ENCODE measurements around the gene ESPN.

DNA sequence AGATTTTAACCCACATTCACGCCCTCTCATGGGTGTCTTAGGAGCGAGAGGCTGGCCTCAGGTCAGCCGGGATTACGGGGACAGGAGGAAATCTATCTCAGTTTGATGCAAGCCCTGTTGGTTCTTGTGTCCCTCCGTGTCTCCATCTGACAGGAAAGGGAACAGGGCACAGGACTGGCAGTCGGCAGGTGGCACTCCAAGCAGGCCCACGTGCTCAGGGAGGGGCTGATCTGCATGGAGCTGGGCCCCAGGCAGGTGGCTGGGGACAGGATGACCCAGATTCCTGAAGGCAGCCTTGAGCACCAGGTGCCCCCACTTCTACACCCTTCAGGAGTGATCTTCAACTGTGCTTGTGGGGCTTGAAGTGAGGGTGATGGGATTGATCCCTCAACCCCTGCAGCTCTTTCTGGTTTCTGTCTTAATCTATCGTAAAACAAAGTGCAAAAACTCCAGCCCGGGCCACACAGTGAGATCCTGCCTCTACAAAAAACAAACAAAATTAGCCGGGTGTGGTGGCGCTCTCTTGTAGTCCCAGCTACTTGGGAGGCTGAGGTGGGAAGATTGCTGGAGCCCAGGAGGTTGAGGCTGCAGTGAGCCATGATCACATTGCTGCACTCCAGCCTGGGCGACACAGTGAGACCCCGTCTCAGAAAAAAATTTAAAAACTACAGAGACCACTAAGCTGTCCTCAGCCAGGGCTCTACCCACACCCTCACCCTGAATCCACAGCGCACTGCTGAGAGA, 58.6 kb downstream of the ESPN start:
- TF ChIP-seq, protein P1, sequence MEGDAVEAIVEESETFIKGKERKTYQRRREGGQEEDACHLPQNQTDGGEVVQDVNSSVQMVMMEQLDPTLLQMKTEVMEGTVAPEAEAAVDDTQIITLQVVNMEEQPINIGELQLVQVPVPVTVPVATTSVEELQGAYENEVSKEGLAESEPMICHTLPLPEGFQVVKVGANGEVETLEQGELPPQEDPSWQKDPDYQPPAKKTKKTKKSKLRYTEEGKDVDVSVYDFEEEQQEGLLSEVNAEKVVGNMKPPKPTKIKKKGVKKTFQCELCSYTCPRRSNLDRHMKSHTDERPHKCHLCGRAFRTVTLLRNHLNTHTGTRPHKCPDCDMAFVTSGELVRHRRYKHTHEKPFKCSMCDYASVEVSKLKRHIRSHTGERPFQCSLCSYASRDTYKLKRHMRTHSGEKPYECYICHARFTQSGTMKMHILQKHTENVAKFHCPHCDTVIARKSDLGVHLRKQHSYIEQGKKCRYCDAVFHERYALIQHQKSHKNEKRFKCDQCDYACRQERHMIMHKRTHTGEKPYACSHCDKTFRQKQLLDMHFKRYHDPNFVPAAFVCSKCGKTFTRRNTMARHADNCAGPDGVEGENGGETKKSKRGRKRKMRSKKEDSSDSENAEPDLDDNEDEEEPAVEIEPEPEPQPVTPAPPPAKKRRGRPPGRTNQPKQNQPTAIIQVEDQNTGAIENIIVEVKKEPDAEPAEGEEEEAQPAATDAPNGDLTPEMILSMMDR (conservative IDR thresholded peaks at IDR 0.05; ENCODE audit: low read length) = peak; percentile 27; the same call in 1 of the 2 replicates
- no peak for TF ChIP-seq EZH2phosphoT487 (IDR thresholded peaks at IDR 0.05; ENCODE audit: borderline replicate concordance, low read depth, low read length)

Data from OCI-LY7 (cell line).